ENCODE measurements around the gene SMG9.

Gene SMG9

DNA sequence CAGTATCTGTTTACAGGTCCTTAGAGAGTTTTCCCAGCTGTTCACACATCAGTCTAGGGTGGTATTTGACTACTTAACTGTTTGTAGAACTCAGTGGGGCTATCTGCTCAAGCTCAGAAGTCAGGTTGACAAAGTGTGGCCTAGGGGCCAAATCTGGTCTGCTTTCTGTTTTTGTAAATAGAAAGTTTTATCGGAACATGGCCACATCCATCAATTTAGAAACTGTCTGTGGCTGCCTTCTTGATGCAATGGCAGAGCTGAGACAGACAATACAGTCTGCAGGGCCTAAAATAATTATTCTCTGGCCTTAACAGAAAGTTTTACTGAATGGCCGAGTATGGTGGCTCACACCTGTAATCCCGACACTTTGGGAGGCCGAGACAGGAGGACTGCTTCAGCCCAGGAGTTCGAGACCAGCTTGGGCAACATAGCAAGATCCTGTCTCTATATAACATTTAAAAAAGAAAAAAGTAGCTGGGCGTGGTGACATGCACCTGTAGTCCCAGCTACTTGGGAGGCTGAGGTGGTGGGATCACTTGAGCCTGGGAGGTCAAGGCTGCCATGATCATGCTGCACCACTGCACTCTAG lies 2.4 kb downstream of the SMG9 start:
- DNase-seq: no peak

DNA sequence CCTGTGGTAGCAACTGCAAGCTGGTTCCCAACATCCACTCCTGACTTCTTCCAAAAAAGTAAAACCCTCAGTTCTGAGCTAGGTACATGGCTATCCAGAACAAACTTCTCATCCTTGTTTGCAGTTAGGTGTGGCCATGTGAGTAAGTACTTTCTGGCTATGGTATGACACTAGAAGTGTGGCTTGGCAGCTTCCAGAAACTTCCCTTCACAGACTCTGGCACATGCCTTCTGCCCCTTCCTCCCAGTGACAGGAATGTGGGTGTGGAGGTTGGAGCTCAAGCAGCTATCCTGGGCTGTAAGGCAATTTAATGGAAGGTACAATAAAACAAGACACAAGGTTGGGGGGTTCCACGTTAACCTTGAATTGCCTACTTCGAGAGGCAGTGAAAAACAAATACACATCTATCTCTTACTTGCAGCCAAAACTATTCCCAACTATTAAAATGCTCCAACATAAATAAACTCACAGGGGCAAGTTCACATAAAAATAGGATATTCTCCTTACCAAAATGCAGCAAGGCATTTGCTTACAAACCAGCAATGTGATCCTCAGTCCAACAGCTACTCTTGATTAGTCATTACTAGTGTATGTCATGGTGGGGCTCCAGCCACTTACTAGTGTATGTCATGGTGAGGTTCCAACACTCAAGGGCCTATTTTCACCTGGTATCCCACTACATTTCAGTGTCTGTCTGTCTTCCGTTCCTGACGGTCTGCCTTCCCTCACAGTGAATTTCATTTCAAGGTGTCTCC lies 3.1 kb downstream of the SMG9 start:
- no peak for DNase-seq

DNA sequence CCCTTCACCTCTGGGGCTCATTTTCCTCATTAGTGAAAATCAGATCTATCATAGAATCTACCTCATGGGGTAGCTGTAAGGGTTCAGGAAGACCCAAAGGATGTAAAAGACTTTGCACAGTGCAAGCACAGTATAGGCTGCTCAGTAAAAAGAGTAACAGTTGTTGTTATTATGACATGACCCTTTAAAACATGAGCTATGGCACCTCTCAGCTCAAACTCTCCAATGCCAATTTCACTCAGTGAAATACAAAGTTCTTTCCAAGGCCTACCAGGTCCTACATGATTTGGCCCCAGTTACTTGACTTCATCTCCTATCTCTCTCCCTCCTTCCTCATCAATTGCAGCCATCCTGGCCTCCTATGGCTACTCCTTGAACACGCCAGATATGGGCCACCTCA lies 4.9 kb downstream of the SMG9 start:
- DNase-seq: no peak

DNA sequence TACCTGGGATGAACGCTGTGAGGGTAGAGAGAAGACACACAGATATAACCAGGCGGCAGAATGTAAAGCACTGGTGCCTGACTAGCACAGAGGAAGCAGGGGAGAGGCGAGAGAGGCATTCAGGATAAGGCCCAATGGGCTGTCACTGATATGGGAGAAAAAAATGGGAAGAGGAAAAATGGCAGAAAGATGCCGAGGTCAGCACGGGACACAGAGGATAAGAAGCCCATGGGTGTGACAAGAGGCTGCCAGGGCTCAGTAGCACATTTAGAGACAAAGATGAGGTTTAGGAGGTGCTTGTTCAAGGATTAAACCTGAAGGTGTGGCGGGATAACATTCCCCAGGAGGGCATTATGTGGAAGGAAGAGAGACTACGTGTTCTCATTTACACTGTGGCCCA lies 5.6 kb downstream of the SMG9 start:
- no peak for DNase-seq

- no peak for DNase-seq
These were observed 6.1 kb downstream of the SMG9 start for GRCh38 chr19:43748685-43749084.

GRCh38 chr19:43748205-43748594 lies 6.6 kb downstream of the SMG9 start:
- DNase-seq: no peak

DNA sequence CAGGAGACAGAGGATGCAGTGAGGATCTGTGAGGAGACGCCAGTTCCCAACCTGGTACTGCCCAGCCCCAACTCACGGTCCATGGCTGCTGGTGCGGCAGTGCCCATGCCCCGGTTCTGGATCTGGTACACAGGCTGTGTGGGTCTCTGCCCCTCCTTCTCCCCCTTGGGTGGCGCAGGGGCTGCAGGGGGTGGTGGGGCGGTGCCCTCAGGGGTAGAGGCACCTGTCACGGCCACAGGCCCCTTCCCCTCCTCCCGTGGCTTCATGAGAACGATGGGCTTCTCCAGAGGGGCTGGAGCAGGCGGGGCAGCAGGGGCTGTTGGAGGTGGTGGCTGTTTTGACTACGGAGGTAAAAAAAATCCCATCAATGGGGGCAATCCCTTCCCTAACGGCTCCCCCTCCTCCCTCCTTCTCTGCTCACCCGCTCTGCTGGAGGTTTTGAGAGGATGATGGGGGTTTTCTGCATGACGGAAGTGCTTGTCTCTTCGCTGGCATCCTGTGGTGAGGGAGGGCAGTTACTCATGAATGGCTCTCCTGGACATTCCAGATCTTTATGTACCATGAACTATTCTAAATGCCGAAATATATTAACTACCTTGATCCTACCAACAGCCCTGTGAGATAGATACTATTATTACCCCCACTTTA lies 7.1 kb downstream of the SMG9 start:
- no peak for DNase-seq

DNA sequence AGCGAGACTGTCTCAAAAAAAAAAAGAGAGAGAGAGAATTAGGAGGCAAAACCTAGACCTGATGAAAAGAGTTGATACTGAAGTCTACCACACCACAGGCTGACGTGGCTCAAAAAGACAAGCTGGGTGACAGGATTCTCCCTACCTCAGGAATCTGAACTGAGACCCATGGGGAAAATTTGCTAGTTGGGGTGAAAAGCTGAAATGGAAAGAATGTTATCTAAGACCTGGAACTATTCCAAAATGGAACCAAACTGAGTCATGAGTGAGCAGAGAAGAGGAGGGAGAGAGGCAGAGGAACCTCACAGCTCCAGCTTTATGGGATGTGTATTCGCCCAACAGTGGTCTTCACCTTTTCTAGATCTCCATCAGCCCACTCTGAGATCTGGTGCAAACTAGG lies 11.7 kb downstream of the SMG9 start:
- DNase-seq: no peak

- no peak for DNase-seq
These were observed 13.5 kb downstream of the SMG9 start for GRCh38 chr19:43741075-43741825.

- DNase-seq: no peak
These were observed 15.1 kb downstream of the SMG9 start for GRCh38 chr19:43739439-43740235.

DNA sequence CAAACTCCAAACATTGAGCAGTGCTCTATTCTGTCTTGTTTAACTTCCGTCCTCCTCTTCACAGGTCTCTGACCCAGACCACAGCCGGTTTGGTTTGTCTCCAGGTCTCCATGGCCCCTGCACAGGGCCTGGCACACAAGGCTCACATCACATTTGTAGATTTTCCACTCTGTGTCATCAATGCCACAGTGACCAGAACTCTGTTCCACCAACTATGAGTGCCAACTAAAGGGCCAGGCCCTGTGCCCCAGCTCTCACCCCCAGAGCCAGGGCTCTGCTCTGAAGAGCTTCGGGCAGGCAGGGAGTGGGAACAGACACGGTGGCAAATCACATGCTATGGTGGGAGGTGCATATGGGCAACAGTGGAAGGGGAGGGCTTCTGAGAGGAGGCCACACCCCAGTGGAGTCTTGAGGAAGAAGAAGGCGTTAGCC lies 16.0 kb downstream of the SMG9 start:
- no peak for DNase-seq

GRCh38 chr19:43735957-43736356 lies 18.8 kb downstream of the SMG9 start:
- DNase-seq: no peak

DNA sequence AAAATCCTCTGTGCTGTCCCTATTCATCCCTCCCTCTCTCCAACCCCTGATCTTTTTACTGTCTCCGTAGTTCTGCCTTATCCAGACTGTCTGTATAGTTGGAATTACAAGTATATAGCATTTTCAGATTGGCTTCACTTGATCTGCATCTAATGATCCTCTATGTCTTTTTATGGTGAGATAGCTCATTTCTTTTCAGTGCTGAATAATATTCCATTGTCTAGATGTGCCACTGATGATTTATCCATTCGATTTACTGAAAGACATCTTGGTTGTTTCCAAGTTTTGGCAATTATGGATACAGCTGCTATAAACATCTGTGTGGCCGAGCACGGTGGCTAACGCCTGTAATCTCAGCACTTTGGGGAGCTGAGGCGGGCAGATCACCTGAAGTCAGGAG lies 19.7 kb downstream of the SMG9 start:
- DNase-seq: no peak

- DNase-seq: no peak
These were observed 22.9 kb downstream of the SMG9 start for GRCh38 chr19:43731846-43732245.

- no peak for DNase-seq
These were observed 23.4 kb downstream of the SMG9 start for GRCh38 chr19:43731346-43731745.

- no peak for DNase-seq
These were observed 24.8 kb downstream of the SMG9 start for GRCh38 chr19:43729919-43730318.

DNA sequence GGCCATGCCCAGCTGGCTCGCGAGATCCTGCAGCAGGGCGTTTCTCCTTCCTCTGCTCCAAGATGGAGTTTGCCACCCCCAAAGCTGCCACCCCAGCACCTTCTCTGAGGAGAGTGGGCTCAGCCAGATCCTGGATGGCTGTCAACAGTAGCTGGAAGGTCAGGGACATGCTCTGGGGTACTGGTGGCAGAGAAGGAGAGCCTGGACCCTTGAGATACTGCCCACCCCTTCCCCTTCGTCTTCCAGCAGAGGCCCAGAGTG lies 27.2 kb downstream of the SMG9 start:
- no peak for DNase-seq

DNA sequence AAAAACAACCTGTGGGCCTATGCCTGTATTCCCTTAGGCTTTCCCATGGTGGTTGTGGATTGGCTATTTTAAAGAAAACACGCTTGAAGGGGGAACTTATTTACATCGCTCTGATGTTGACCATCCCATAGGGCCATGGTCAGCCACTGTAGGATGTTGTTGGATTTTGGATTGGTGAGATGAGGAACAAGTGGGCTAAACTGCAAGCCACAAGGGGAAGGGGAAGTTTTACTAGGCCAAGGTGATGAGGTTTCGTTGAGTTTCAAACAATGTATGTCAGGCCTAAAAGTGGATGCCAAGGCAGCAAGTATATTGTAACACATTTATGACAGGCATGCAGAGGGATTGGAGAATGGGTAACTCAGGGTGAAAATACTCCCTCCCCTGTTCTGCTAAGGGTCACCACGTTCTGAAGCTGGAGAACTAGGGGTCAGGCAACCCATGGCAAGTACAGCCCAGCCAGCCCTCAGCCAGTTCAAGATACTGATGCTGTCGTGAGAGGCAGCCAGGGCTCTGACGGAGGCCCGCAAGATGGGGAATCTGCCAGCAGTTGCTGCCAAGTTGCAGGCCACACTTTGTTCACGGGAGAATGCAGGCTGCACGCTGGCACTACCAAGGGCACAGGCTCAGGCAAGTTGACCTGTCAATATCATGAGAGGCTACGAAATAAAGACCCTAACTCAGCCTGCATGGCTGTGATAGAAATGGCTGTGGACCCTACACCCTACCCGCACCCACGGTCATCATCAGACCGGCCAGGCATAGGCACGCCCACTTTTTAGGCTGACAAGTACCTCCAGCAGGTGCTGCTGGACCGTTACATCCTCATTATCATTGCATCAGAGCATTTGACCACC lies 27.8 kb downstream of the SMG9 start:
- DNase-seq: no peak

- DNase-seq: no peak
These were observed 29.3 kb downstream of the SMG9 start for GRCh38 chr19:43725468-43725867.

DNA sequence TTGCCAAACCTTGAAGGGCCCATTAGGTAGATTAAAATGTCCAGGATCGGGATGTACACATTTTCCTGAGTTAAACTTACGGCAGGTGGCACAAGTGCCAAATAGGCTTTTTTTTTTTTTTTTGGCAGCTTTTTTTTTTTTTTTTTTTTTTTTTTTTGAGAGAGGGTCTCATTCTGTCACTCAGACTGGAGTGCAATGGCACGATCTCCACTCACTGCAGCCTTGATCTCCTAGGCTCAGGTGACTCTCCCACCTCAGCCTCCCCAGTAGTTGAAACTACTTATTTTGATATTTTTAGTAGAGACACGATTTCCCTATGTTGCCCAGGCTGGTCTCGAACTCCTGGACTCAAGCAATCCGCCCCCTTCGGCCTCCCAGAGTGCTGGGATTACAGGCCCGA lies 29.9 kb downstream of the SMG9 start:
- DNase-seq: no peak

DNA sequence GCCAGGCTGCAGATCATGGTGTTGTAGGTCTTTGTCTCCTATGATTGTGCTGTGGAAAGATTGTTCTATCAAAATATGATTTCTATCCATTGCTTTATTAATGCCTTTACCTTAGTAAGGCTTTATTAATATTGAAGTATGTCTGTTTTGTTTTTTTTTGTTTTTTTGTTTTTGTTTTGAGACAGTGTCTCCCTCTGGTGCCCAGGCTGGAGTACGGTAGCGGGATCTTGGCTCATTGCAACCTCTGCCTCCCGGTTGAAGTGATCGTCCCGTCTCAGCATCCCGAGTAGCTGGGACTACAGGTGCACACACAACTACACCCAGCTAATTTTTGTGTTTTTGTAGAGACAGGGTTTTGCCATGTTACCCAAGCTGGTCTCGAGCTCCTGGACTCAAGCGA lies 31.2 kb downstream of the SMG9 start:
- DNase-seq: no peak

GRCh38 chr19:43721469-43722048 lies 33.2 kb downstream of the SMG9 start:
- DNase-seq: no peak

Measured in NCI-H1694 (cell line).